Right cardiac atrium (tissue), 5 donors: ENCODE measurements around the gene EDARADD. TPM values are rescaled to one million over a fixed set of nuclear protein-coding genes. Genes with fewer than 3 reads are reported as not detected.
A peak's percentile ranks its signal among the peaks of the same experiment; 100 is the strongest.
"Not testable (repeated sequence)": the region's sequence is repeated elsewhere in the genome, so short reads cannot be mapped to it uniquely, and the experiment has no call there.

Experiments used
- ATAC-seq, 2 donors: fragments of 200-7000 bp; cut with Tn5 transposase; one replicate each; pipeline versions ENCODE4 v1.8.0 to v1.9.1; 2020; ENCODE audit warnings: moderate library complexity in 2 of 2, mild to moderate bottlenecking in 1 of 2
- DNase-seq, 3 donors: peaks; one replicate each; pipeline ENCODE4 v3.0.0-alpha.2; 2020
- H3K27ac ChIP-seq: one replicate; pipeline ENCODE4 v1.5.1; 2013; ENCODE audit warnings: mild to moderate bottlenecking, low read length, control low read depth, moderate library complexity
- H3K27me3 ChIP-seq: one replicate; pipeline ENCODE4 v1.6.1; 2013; ENCODE audit not compliant: control insufficient read depth, insufficient read depth
- H3K4me1 ChIP-seq: one replicate; pipeline ENCODE4 v1.6.1; 2013; ENCODE audit warnings: low read length; ENCODE audit not compliant: control insufficient read depth, insufficient read depth
- H3K4me3 ChIP-seq: one replicate; pipeline ENCODE4 v1.5.1; 2013; ENCODE audit warnings: low read length, control low read depth
- H3K9me3 ChIP-seq: one replicate; pipeline ENCODE4 v1.6.1; 2013; ENCODE audit warnings: low read length; ENCODE audit not compliant: control insufficient read depth
- WGBS: extraction: QIAGEN DNeasy Blood & Tissue Kit; methylation state at CpG from one replicate; pipeline ENCODE4 v1.1.7; 2013; 5-methylcytosine and 5-hydroxymethylcytosine counted together
- intact Hi-C, 4 donors: fragments of 100-400 bp; cut with DNase I; formaldehyde crosslinking; loops; one replicate each; pipeline versions ENCODE4 v1.11.0 to v1.14.0; 2022 to 2023
- polyA plus RNA-seq: library from polyadenylated mRNA; stranded (reverse); fragments of 200-250 nt; gene quantifications from one replicate; pipeline ENCODE4 v1.2.3, GENCODE V29; 2013
- total RNA-seq, 4 donors: library from RNA; stranded (reverse); fragmentation: NEBNext Ultra II Directional; extraction: Animal tissue kit (Norgen Biotek cat#: 25700); gene quantifications; one replicate each; pipeline ENCODE4 v1.2.1, GENCODE V29; 2021
- donor health status: healthy with polysubstance abuse.
- donor health status: DM: no; HTN: yes; CAD: no.
- donor health status: DM: no; HTN: no; CAD: no.
- donor health status: DM: no; HTN: yes; CAD: no; lungs with severe emphysema.
- donor health status: DM: yes; HTN: yes; CAD: no.

EDARADD gene
- total and polyA plus RNA-seq, 5 donors = 0.11 to 0.40 (median 0.25) TPM

DNA sequence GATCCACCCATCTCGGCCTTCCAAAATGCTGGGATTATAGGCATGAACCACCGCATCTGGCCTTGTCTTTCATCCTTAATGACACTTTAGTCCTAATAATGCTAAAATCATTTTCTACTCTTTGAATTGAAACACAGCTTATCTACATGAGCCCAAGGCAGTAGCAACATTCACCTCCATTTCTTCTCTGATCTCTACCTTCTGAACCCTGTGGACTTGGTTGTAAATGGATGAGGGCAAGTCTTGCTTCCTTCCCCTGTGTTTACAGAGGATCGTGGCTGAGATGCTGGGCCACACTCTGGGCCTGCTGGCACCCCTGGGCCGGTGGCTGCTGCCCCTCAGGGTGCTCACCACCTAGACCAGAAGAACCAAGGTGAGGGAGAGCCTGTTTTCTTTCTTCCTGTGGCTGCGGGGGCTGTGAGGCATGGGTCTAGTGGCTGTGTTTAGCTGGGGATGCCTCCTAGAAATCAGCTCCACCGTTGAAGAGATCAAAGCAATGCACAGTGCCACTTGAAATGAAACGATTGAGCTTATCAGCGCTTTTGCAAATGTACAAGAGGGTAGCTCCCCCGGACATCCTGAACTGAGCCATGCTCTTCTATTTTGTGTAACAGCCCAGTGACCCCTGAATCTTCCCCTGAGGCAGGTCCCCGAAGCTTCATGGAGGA, 97.5 kb downstream of the EDARADD start:
- no peaks in the 10 kb centered on the region for H3K27me3 ChIP-seq
- intact Hi-C loops = loop anchor here in 3 of 4 donors (2.0 to 5.0 kb wide), 3 partner anchors 379 to 384 kb away; no protein-coding TSS in a partner anchor
- H3K9me3 ChIP-seq = no peaks in the 10 kb centered on the region
- DNase-seq (no peak), ATAC-seq (no peak)
- 63% methylated on average over 10 of the region's 10 CpGs for WGBS
- H3K4me1 ChIP-seq = no peaks in the 10 kb centered on the region
- no peak overlapping the region for H3K4me3 ChIP-seq
- H3K27ac ChIP-seq = no peak overlapping the region

DNA sequence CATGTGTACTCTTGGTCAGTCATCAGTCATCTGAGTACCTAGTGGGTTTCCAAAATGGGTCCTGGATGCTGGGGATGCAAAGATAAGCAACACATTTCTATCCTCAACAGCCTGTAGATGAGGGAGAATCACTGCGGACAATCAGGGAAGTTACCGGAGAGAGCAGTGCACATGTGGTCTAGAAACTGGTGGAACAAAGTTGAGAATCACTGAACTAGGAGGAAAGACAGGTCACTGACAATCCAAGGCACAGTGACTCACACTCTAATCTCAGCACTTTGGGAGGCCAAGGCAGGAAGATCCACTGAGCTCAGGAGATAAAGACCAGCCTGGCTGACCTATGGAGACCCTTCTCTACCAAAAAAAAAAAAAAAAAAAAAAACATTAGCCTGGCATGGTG, 98.3 kb downstream of the EDARADD start:
- Histone ChIP-seq H3K4me3 (no peak overlapping the region), H3K4me1 (no peaks in the 10 kb centered on the region), H3K9me3 (no peaks in the 10 kb centered on the region), H3K27me3 (no peaks in the 10 kb centered on the region), H3K27ac (no peak overlapping the region)
- DNase-seq (no peak), ATAC-seq (no peak)
- intact Hi-C loops = loop anchor here in 2 of 4 donors (5.0 kb wide), 2 partner anchors 380 to 385 kb away; no protein-coding TSS in a partner anchor
- WGBS = 94% methylated on average over 2 of the region's 2 CpGs

DNA sequence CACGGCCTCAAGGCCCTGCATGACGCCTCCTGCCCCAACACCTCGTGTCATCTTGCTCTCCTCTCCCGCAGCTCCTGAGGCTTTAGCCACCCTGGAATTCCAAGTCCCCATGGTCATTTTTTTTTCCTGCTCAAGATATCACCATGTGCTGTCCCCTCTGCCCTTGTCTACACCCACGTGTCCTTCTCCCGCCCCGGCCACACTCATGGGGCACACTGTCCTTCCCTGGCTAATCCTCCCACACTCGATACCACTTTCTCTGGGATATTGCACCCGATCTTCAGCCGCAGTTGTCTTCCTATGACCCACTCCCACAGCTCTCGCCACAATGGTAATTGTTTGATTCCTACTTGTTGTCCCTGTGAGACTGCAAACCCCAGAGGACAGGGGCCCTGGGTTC, 100.0 kb downstream of the EDARADD start:
- DNase-seq (no peak), ATAC-seq (no peak)
- intact Hi-C loops = loop anchor here in 2 of 4 donors (5.0 kb wide), 2 partner anchors 382 to 387 kb away; no protein-coding TSS in a partner anchor

DNA sequence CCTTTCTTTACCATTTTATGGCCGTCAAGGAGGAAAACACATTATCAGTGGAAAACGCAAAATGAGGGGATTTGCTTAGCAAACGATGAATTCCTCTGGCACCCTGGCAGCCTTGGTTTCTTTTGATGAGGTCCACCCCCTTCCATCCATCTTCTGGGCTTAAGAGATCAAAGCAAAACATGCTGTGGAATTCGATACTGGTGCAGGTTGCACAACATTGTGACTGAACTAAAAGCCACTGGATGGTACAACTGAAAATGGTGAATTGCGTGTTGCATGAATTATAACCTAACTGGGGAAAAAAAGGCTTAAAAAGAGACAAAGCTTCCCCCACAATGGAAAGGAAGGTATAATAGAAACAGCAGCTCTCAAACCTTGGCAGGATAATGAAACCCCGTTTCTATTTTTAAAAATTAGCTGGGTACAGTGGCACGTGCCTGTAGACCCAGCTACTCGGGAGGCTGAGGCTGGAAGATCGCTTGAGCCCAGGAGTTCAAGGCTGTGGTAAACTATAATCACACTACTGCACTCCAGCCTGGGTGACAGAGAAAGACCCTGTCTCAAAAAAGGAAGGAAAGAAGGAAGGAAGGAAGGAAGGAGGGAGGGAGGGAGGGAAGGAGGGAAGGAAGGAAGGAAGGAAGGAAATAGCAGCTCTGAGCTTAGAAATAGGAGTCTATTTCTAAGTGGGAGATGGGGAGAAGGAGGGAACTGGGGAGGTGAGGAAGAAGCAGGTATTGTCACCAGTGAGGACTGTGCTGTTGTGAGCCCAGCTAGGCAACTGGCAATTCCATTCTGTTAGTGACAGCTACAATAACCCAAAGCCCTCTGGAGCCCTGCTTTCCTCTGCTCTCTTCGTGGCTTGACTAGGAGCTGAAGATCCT, 100.7 kb downstream of the EDARADD start:
- intact Hi-C loops = loop anchor here in 2 of 4 donors (5.0 kb wide), 2 partner anchors 383 to 388 kb away; no protein-coding TSS in a partner anchor
- Histone ChIP-seq H3K27ac (no peak overlapping the region), H3K4me3 (no peak overlapping the region), H3K27me3 (no peaks in the 10 kb centered on the region), H3K9me3 (no peaks in the 10 kb centered on the region), H3K4me1 (no peaks in the 10 kb centered on the region)
- DNase-seq (no peak), ATAC-seq (peak in 1 of 2 donors; percentile 28)
- 52% methylated on average over 10 of the region's 10 CpGs for WGBS

More for the DNA sequence above, 100.0 kb downstream of the EDARADD start:
- no peak overlapping the region for H3K4me3 ChIP-seq
- no peaks in the 10 kb centered on the region for H3K4me1 ChIP-seq
- H3K27me3 ChIP-seq = no peaks in the 10 kb centered on the region
- no peaks in the 10 kb centered on the region for H3K9me3 ChIP-seq
- no peak overlapping the region for H3K27ac ChIP-seq
- 85% methylated on average over 11 of the region's 11 CpGs for WGBS

DNA sequence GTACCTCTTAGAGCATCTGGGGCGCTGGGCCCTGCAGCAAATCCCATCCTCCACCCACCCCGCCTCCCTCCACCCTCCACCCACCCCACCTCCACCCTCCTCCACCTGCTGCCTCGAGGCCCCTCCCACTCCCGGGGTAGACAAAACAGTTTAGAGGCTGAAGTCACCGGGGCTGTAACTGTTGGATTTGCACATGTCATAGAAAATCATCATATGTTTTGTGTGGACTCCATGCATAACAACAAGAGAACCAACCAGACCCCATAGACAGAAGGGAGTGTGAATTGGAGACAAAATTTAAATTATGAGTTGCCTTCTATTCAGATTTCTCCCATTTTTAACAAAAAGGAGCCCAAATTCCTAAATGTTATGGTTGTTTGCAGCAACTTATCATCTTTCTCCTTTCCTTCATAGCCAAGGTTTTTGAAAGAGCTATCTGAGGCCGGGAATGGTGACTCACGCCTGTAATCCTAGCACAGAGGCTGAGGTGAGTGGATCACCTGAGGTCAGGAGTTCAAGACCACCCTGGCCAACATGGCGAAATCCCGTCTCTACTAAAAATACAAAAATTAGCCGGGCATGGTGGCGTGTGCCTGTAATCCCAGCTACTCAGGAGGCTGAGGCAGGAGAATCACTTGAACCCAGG, 101.5 kb downstream of the EDARADD start:
- DNase-seq = no peak

DNA sequence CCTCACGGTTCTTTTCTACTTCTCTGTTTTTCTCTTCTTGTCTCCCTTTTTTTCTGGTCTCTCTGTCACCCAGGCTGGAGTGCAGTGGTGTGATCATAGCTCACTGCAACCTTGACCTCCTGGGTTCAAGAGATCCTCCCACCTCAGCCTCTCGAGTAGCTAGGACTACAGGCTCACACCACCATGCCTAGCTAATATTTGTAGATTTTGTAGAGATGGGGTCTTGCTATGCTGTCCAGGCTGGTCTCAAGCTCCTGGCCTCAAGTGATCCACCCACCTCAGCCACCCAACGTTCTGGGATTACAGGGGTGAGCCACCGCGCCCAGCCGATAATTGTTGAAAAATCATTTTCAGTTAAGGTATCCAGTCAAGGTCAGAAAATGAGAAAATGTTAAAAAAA, 103.8 kb downstream of the EDARADD start:
- Histone ChIP-seq H3K9me3 (no peaks in the 10 kb centered on the region), H3K4me3 (no peak overlapping the region), H3K27ac (no peak overlapping the region), H3K27me3 (no peaks in the 10 kb centered on the region), H3K4me1 (no peaks in the 10 kb centered on the region)
- DNase-seq (no peak), ATAC-seq (no peak)
- 87% methylated on average over 6 of the region's 6 CpGs for WGBS
- intact Hi-C loops = no loop called here

More for the DNA sequence above, 101.5 kb downstream of the EDARADD start:
- 71% methylated on average over 11 of the region's 11 CpGs for WGBS
- no peak for ATAC-seq
- no peaks in the 10 kb centered on the region for H3K27me3 ChIP-seq
- H3K9me3 ChIP-seq = no peaks in the 10 kb centered on the region
- no peak overlapping the region for H3K27ac ChIP-seq
- H3K4me3 ChIP-seq = no peak overlapping the region
- no peaks in the 10 kb centered on the region for H3K4me1 ChIP-seq
- intact Hi-C loops = no loop called here

DNA sequence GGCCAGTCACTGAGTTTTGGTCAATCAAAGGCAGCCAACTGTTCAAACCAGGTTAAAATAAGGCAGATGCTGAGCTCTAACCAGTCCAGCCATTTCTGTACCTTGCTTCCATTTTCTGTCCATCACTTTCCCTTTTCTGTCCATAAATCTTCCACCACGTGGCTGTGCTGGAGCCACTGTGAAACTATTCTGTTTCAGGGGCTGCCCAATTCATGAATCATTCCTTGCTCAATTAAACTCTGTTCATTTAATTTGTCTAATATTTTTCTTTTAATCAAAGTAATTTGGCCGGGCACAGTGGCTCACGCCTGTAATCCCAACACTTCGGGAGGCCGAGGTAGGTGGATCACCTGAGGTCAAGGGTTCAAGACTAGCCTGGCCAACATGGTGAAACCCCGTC, 107.0 kb downstream of the EDARADD start:
- no peak for ATAC-seq

DNA sequence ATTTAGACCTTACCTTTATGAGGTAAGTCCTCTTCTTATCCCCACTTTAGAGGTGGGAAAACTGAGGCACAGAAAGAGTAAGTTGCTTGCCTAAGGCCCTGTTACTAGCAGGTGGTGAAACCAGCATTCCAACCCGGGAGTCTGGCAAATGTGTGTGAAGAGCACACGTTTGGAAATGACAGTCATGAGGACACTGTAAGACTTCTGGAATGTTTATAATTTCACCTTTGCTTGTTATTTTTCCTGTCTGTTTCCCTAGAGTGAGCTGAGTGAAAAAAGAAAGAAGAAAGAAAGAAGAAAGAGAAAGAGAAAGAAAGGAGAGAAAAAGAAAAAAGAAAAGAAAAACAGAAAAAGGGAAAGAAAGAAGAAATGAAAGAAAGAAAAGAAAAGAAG, 108.5 kb downstream of the EDARADD start:
- intact Hi-C loops = no loop called here
- Histone ChIP-seq H3K4me3 (no peak overlapping the region), H3K9me3 (no peaks in the 10 kb centered on the region), H3K27ac (no peak overlapping the region), H3K27me3 (no peaks in the 10 kb centered on the region), H3K4me1 (peaks cover 5% of the 10 kb centered on the region)
- no peak for DNase-seq
- ATAC-seq = no peak
- 30% methylated on average over 2 of the region's 2 CpGs for WGBS

More for the DNA sequence above, 107.0 kb downstream of the EDARADD start:
- Histone ChIP-seq H3K27ac (no peak overlapping the region), H3K4me3 (no peak overlapping the region), H3K4me1 (peaks cover 5% of the 10 kb centered on the region), H3K9me3 (no peaks in the 10 kb centered on the region), H3K27me3 (no peaks in the 10 kb centered on the region)
- 93% methylated on average over 6 of the region's 6 CpGs for WGBS
- intact Hi-C loops = no loop called here
- no peak for DNase-seq

DNA sequence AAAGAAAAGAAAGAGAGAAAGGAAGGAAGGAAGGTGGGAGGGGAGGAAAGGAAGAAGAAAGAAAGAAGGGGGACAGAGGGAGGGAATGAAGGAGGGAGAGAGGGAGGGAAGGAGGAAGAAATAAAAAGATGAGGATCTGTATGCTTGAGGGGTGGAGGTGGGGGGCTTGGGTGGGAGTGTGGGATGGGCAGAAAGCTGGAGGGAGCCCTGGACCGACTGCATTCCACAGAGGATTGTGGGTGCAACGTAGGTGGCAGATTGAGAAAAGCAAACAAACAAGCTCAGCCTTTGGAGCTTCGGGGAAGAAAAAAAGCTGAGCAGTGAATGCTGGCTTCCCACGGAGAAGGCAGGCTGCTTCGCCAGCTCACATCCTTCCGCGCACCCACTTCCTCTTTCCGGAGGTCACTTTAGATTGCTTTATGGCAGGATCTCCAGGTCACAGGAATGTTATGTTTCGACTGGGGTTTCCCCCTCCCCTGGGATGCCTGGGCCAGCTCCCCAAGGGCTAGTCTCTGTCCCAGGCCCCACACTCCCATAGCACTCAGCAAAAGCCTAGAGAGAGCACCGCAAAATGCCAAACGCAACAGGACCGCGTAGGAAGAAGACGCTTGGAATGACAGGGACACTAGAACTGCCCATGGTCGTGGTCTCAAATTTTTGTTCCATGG, 109.0 kb downstream of the EDARADD start:
- Histone ChIP-seq H3K27me3 (no peaks in the 10 kb centered on the region), H3K9me3 (no peaks in the 10 kb centered on the region), H3K4me3 (peak overlapping the region; percentile 49), H3K4me1 (peaks cover 5% of the 10 kb centered on the region), H3K27ac (peak overlapping the region; percentile 56)
- ATAC-seq = peak; percentile 66 to 76
- intact Hi-C loops = no loop called here
- 21% methylated on average over 15 of the region's 15 CpGs for WGBS
- DNase-seq = peak; percentile 60 to 81 (median 79)

DNA sequence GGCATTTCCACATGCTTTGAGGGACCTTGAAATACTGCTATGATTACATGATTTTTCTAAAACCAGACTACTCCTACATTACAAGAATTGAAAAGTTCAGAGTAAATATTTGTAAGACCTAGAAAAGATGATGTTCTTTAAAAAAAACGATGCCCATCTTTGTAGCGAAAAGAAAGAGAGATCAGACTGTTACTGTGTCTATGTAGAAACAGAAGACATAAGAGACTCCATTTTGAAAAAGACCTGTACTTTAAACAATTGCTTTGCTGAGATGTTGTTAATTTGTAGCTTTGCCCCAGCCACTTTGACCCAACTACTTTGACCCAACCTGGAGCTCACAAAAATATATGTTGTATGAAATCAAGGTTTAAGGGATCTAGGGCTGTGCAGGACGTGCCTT, 110.3 kb downstream of the EDARADD start:
- H3K4me3 ChIP-seq, H3K27ac ChIP-seq, H3K4me1 ChIP-seq, H3K9me3 ChIP-seq, H3K27me3 ChIP-seq, ATAC-seq, intact Hi-C loops, DNase-seq: not testable (repeated sequence)
- WGBS = 89% methylated on average over 3 of the region's 3 CpGs
